ENCODE measurements around the gene BICRA.

- TF ChIP-seq, protein P1, sequence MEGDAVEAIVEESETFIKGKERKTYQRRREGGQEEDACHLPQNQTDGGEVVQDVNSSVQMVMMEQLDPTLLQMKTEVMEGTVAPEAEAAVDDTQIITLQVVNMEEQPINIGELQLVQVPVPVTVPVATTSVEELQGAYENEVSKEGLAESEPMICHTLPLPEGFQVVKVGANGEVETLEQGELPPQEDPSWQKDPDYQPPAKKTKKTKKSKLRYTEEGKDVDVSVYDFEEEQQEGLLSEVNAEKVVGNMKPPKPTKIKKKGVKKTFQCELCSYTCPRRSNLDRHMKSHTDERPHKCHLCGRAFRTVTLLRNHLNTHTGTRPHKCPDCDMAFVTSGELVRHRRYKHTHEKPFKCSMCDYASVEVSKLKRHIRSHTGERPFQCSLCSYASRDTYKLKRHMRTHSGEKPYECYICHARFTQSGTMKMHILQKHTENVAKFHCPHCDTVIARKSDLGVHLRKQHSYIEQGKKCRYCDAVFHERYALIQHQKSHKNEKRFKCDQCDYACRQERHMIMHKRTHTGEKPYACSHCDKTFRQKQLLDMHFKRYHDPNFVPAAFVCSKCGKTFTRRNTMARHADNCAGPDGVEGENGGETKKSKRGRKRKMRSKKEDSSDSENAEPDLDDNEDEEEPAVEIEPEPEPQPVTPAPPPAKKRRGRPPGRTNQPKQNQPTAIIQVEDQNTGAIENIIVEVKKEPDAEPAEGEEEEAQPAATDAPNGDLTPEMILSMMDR (IDR thresholded peaks at IDR 0.05) = no peak
- TF ChIP-seq POLR2AphosphoS5 (IDR thresholded peaks at IDR 0.05) (no peak), POLR2A (IDR thresholded peaks at IDR 0.05) (no peak)
These were observed 74.0 kb downstream of the BICRA start for GRCh38 chr19:47682939-47683338.
